BJ (cell line): ENCODE results near the gene DGLUCY. TPM values are rescaled to one million over a fixed set of nuclear protein-coding genes. Genes with fewer than 3 reads are reported as not detected.

Experiments used
- CTCF ChIA-PET: fragments of 350-600 bp; formaldehyde crosslinking; extraction: SDS; loops from one replicate; lab custom pipeline; 2021; ENCODE audit warnings: antibody characterized with exemption, inconsistent platforms; lab: Yijun Ruan, JAX
- POLR2A ChIA-PET: fragments of 300-600 bp; sonication (Branson Sonifier 250); formaldehyde crosslinking; extraction: SDS; loops from one replicate; lab custom pipeline; 2021; ENCODE audit warnings: antibody characterized with exemption; lab: Charles Lee
- DNase-seq: peaks from one replicate; pipeline ENCODE4 v3.0.0-alpha.2; 2011; ENCODE audit warnings: low read depth
- H3K27me3 ChIP-seq: 2 replicates; pipeline ENCODE4 v1.6.0; 2011; ENCODE audit warnings: low read length; ENCODE audit not compliant: control insufficient read depth, insufficient read depth
- H3K36me3 ChIP-seq: 2 replicates; pipeline ENCODE4 v1.5.1; 2011; ENCODE audit warnings: low read length; ENCODE audit not compliant: control insufficient read depth, insufficient read depth
- H3K4me3 ChIP-seq: 2 replicates; pipeline ENCODE4 v1.5.1; 2011; ENCODE audit warnings: low read depth, mild to moderate bottlenecking, control low read depth, low read length
- polyA plus RNA-seq: library from polyadenylated mRNA; depleted of rRNA; stranded (reverse); fragments of >200 nt; gene quantifications from 2 replicates; pipeline ENCODE4 v1.2.3, GENCODE V29; 2011
- TF ChIP-seq, protein P1 (sequence below): IDR thresholded peaks from 2 replicates; pipeline ENCODE4 v1.5.1; 2011; ENCODE audit warnings: low read depth, mild to moderate bottlenecking, control low read depth, inconsistent platforms, low read length, moderate library complexity; ENCODE audit not compliant: insufficient read depth

DGLUCY gene
- polyA plus RNA-seq, 1 experiment, result 18.9 TPM

DNA sequence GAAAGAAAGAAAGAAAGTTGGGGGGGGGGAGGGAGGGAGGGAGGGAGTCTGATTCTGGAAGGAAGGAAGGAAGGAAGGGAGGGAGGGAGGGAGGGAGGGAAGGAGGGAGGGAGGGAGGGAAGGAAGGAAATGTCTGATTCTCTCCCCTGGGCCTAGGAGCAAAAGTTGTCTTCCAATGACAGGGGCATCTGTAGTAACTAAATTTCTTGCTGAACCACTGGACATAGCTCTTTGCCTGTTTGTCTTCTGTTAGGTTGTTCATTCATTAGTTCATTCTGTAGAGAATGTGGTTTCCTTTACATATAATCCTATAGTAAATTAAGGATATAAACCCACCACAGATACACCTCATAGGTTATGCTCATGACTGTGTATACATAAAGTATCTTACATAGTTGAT is 70.7 kb downstream of the DGLUCY start:
- Histone ChIP-seq H3K36me3 (peaks cover 8% of the 10 kb centered on the region), H3K27me3 (no peaks in the 10 kb centered on the region), H3K4me3 (no peak overlapping the region)
- no peak for DNase-seq
- ChIA-PET CTCF (interaction anchor here (1.4 kb wide), 1 partner anchor 11 kb away, joined by 5 read pairs; no protein-coding TSS in a partner anchor), POLR2A (no interaction called here)
- TF ChIP-seq, protein P1, sequence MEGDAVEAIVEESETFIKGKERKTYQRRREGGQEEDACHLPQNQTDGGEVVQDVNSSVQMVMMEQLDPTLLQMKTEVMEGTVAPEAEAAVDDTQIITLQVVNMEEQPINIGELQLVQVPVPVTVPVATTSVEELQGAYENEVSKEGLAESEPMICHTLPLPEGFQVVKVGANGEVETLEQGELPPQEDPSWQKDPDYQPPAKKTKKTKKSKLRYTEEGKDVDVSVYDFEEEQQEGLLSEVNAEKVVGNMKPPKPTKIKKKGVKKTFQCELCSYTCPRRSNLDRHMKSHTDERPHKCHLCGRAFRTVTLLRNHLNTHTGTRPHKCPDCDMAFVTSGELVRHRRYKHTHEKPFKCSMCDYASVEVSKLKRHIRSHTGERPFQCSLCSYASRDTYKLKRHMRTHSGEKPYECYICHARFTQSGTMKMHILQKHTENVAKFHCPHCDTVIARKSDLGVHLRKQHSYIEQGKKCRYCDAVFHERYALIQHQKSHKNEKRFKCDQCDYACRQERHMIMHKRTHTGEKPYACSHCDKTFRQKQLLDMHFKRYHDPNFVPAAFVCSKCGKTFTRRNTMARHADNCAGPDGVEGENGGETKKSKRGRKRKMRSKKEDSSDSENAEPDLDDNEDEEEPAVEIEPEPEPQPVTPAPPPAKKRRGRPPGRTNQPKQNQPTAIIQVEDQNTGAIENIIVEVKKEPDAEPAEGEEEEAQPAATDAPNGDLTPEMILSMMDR, result no peak

DNA sequence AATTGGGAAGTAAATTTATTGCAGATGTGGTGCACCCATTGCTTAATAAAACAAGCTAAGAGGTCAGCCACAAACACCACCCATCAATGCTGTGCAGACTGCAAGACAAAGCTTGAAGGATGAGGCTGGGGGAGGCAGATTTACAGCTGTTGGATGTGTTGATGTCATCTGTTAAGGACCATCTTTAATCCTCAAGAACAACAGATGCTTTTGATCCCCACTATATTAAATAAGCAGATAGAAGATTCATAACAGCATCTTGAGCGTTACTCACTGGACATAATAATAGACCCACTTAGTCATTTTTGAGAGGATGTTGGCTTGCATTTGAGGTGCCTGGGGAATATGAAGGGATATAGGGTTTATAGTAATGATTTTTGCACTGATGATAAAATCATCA is 71.8 kb downstream of the DGLUCY start:
- DNase-seq, result peak; percentile 3
- TF ChIP-seq, protein P1, result no peak
- H3K4me3 ChIP-seq, result no peak overlapping the region
- peaks cover 8% of the 10 kb centered on the region for H3K36me3 ChIP-seq
- ChIA-PET POLR2A (no interaction called here), CTCF (interaction anchor here (0.6 to 3.0 kb wide), 5 partner anchors 9 to 399 kb away, joined by 3 to 13 read pairs (median 3); no protein-coding TSS in a partner anchor)
- H3K27me3 ChIP-seq, result no peaks in the 10 kb centered on the region

DNA sequence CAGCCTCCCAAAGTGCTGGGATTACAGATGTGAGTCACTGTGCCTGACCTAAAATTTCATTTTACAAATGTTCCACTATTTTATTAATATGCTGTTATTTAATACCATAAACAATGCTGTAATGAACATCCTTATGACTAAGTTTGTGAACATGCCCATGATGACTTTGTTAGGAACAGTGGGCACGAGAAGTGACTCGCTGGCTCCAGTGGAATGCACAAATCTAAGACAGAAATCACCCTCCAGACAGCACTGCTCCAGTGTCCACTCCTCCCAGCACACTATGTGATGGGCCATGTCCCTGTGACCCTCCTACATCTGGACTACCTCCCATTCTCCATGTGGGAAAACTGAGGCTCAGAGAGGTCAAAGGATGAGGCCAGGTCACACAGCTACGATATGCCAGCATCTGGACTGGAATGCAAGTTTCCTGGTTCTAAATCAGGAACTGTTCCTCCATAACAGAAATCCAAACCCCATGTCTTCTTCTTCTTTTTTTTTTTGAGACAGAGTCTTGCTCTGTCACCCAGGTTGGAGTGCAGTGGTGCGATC is 72.7 kb downstream of the DGLUCY start:
- no peaks in the 10 kb centered on the region for H3K27me3 ChIP-seq
- no peak overlapping the region for H3K4me3 ChIP-seq
- ChIA-PET CTCF (interaction anchor here (0.6 to 3.0 kb wide), 3 partner anchors 10 to 790 kb away, joined by 4 to 13 read pairs (median 6); no protein-coding TSS in a partner anchor), POLR2A (no interaction called here)
- DNase-seq, result peak; percentile 6
- TF ChIP-seq, protein P1, result no peak
- peaks cover 6% of the 10 kb centered on the region for H3K36me3 ChIP-seq

DNA sequence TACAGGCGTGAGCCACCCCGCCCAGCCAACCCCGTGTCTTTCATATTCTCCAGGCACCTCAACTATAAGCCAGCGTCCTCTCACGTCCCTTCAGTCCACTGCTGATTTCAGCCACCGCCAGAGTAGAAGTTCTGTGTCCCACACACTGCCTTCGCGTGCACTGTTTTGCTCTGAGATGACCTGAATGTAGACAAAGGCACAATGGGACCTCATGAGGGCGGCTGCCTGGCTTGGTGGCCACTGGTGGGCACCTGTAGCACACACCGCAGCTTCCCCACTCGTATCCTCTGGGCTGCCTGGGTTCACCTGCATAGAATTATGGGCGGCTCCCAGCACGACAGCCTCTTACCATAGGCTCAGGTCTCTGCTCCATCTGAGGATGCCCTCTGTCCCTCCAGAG is 73.4 kb downstream of the DGLUCY start:
- peaks cover 6% of the 10 kb centered on the region for H3K36me3 ChIP-seq
- ChIA-PET CTCF (interaction anchor here (3.0 kb wide), 1 partner anchor 10 kb away, joined by 13 read pairs; no protein-coding TSS in a partner anchor), POLR2A (no interaction called here)
- DNase-seq, result no peak
- TF ChIP-seq, protein P1, result no peak
- H3K27me3 ChIP-seq, result no peaks in the 10 kb centered on the region
- H3K4me3 ChIP-seq, result no peak overlapping the region

DNA sequence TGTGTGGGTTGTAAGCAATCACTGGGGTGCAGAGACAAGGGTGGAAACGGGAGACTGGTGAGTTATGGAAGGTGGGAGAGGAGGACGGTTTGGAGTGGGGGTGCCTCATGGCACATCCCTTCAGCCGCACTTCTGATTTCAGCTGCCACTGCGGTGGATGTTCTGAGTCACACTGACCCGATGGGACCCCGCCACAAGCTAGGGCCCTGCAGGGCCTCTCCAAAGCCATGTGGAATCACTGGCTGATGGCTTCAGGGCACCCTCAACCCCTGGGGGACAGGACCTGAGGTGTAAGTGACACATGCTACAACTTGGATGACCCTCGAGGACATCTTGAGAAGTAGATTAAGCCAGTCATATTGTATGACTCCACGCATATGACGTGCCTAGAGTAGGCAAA is 77.0 kb downstream of the DGLUCY start:
- peaks cover 5% of the 10 kb centered on the region for H3K36me3 ChIP-seq
- H3K4me3 ChIP-seq, result no peak overlapping the region
- no peaks in the 10 kb centered on the region for H3K27me3 ChIP-seq
- no peak for DNase-seq
- ChIA-PET POLR2A (no interaction called here), CTCF (no interaction called here)
- TF ChIP-seq, protein P1, result no peak
